ENCODE results near the gene MIOX. TPM values are rescaled to one million over a fixed set of nuclear protein-coding genes. Genes with fewer than 3 reads are reported as not detected.

The MIOX gene
- total RNA-seq, 1 experiment from 2014 or later: 0.39 TPM

- RAD21 ChIA-PET (ENCODE audit: low non-redundant PET in 1 of 2, low total read pairs in 2 of 2, uncharacterized antibody in 2 of 2, unreplicated experiment in 2 of 2): no interaction called here
- intact Hi-C loops (cut with micrococcal nuclease): no loop called here
- Histone ChIP-seq H3K9me3 (ENCODE audit: control insufficient read depth in 1 of 2, insufficient read depth in 1 of 2, low read depth in 1 of 2, low read length in 2 of 2) (no peaks in the 10 kb centered on the region), H3K79me2 (ENCODE audit: insufficient read depth, low read length) (no peaks in the 10 kb centered on the region), H3K9me2 (ENCODE audit: insufficient read depth) (no peaks in the 10 kb centered on the region), H2AFZ (ENCODE audit: low read depth, low read length, poor library complexity, severe bottlenecking) (no peak overlapping the region), H4K20me1 (ENCODE audit: insufficient read depth) (no peaks in the 10 kb centered on the region), H3K27ac (ENCODE audit: low read depth, low read length) (no peak overlapping the region), H3K9ac (ENCODE audit: low read length) (no peak overlapping the region), H3K36me3 (ENCODE audit: control insufficient read depth in 1 of 2, insufficient read depth in 2 of 2, low read length in 2 of 2) (peaks cover 5 to 8% of the 10 kb centered on the region in 2 experiments; a peak in 2 of 4 replicates), H3K4me1 (ENCODE audit: control insufficient read depth in 1 of 2, insufficient read depth in 2 of 2, low read length in 2 of 2) (no peaks in the 10 kb centered on the region), H3K4me3 (replicated peaks in 1 of 2; ENCODE audit: low read depth in 1 of 2, low read length in 2 of 2) (no peak overlapping the region), H3K27me3 (ENCODE audit: insufficient read depth, low read length) (no peaks in the 10 kb centered on the region), H3K4me2 (ENCODE audit: low read length) (no peak overlapping the region)
- no peak for TF ChIP-seq TCF7L2 (IDR thresholded peaks at IDR 0.05; ENCODE audit: borderline replicate concordance, extremely low read depth, insufficient read depth, insufficient read length)
- TF ChIP-seq CTCF (IDR thresholded peaks at IDR 0.05 in 2 of 3, conservative IDR thresholded peaks at IDR 0.05 in 1 of 3; ENCODE audit: borderline replicate concordance in 1 of 3, insufficient read depth in 1 of 3, low read depth in 2 of 3, low read length in 2 of 3): no peak
- no peak for TF ChIP-seq YY1 (IDR thresholded peaks at IDR 0.05; ENCODE audit: extremely low read depth, insufficient replicate concordance, low read depth, low read length)
- no peak for TF ChIP-seq ZNF274 (IDR thresholded peaks at IDR 0.05; ENCODE audit: low read depth, low read length)
- no peak for TF ChIP-seq SIN3A (IDR thresholded peaks at IDR 0.05; ENCODE audit: low read depth)
- TF ChIP-seq MAX (IDR thresholded peaks at IDR 0.05): no peak
- no peak for TF ChIP-seq CBX3 (IDR thresholded peaks at IDR 0.05; ENCODE audit: low read depth)
- TF ChIP-seq SRF (IDR thresholded peaks at IDR 0.05; ENCODE audit: low read depth): no peak
- TF ChIP-seq ATF3 (IDR thresholded peaks at IDR 0.05): no peak
- no peak for TF ChIP-seq REST (IDR thresholded peaks at IDR 0.05; ENCODE audit: low read depth)
- no peak for TF ChIP-seq ZFX (IDR thresholded peaks at IDR 0.05)
- TF ChIP-seq EZH2phosphoT487 (IDR thresholded peaks at IDR 0.05; ENCODE audit: borderline replicate concordance): no peak
- TF ChIP-seq FOSL1 (IDR thresholded peaks at IDR 0.05; ENCODE audit: low read depth): no peak
- TF ChIP-seq EZH2 (IDR thresholded peaks at IDR 0.05): no peak
- POLR2A ChIA-PET: no interaction called here
- CTCF ChIA-PET: no interaction called here
- no TSS peak for BruUV-seq (replicated peaks)
- DNase-seq (ENCODE audit: low read depth, low spot score): no peak
- no peak for ATAC-seq
Observed at GRCh38 chr22:50438305-50439275, 48.1 kb upstream of the MIOX start.
